MCF 10A (cell line): Measurements from ENCODE around the gene PARM1. TPM values are rescaled to one million over a fixed set of nuclear protein-coding genes. Genes with fewer than 3 reads are reported as not detected.

Experiments
- BruUV-seq: library from RNA; stranded (reverse); fragments of 400-500 nt; replicated peaks from 2 replicates; lab custom pipeline; 2021; lab: Mats Ljungman, UMichigan
- CTCF ChIA-PET: fragments of 300-600 bp; sonication (Branson Sonifier 250); formaldehyde crosslinking; extraction: SDS; loops from one replicate; lab custom pipeline; 2021; ENCODE audit warnings: antibody characterized with exemption, inconsistent platforms; lab: Yijun Ruan, JAX
- POLR2A ChIA-PET: fragments of 300-600, 350-650 bp; sonication (Branson Sonifier 250); formaldehyde crosslinking; extraction: SDS; loops from one replicate; lab custom pipeline; 2020; ENCODE audit warnings: antibody characterized with exemption, inconsistent platforms; lab: Yijun Ruan, JAX
- DNase-seq: peaks from one replicate; pipeline ENCODE4 v3.0.0-alpha.2; 2018; ENCODE audit not compliant: unreplicated experiment
- H3K27ac Mint-ChIP-seq: one replicate; pipeline ENCODE4 v1.8.0; 2022; ENCODE audit warnings: mild to moderate bottlenecking, low read depth, mixed read lengths; ENCODE audit not compliant: unreplicated experiment
- H3K27me3 Mint-ChIP-seq: one replicate; pipeline ENCODE4 v1.8.0; 2022; ENCODE audit warnings: mixed read lengths; ENCODE audit not compliant: insufficient read depth, unreplicated experiment
- H3K36me3 Mint-ChIP-seq: one replicate; pipeline ENCODE4 v1.8.0; 2022; ENCODE audit warnings: mild to moderate bottlenecking, moderate library complexity, mixed read lengths; ENCODE audit not compliant: insufficient read depth, unreplicated experiment
- H3K4me1 Mint-ChIP-seq: one replicate; pipeline ENCODE4 v1.8.0; 2022; ENCODE audit warnings: mixed read lengths; ENCODE audit not compliant: insufficient read depth, unreplicated experiment
- H3K4me3 Mint-ChIP-seq: one replicate; pipeline ENCODE4 v1.8.0; 2022; ENCODE audit warnings: mild to moderate bottlenecking, moderate library complexity, mixed read lengths; ENCODE audit not compliant: unreplicated experiment
- H3K9me3 Mint-ChIP-seq: one replicate; pipeline ENCODE4 v1.8.0; 2022; ENCODE audit warnings: mixed read lengths; ENCODE audit not compliant: unreplicated experiment
- intact Hi-C: fragments of 100-400 bp; cut with micrococcal nuclease; formaldehyde crosslinking; loops from 2 replicates; pipeline ENCODE4 v1.14.1; 2022
- total RNA-seq: library from RNA; stranded (reverse); gene quantifications from 2 replicates; pipeline ENCODE4 v1.2.3, GENCODE V29; 2022
- TF ChIP-seq, protein P1 (sequence below): fragments of 200-600 bp; IDR thresholded peaks from one replicate; pipeline ENCODE4 v1.8.0; 2022; ENCODE audit warnings: antibody characterized with exemption, mild to moderate bottlenecking; ENCODE audit not compliant: unreplicated experiment

PARM1 gene
- total RNA-seq, 1 experiment from 2014 or later, result 0.58 TPM

GRCh38 chr4:75040703-75041102, 107.8 kb downstream of the PARM1 start:
- DNase-seq, result peak; percentile 32
- intact Hi-C loops, result no loop called here
- Mint-ChIP-seq H3K4me3 (no peak overlapping the region), H3K4me1 (peaks cover 7% of the 10 kb centered on the region), H3K9me3 (peaks cover 7% of the 10 kb centered on the region), H3K36me3 (peaks cover 6% of the 10 kb centered on the region), H3K27me3 (no peaks in the 10 kb centered on the region), H3K27ac (no peak overlapping the region)
- TF ChIP-seq, protein P1, sequence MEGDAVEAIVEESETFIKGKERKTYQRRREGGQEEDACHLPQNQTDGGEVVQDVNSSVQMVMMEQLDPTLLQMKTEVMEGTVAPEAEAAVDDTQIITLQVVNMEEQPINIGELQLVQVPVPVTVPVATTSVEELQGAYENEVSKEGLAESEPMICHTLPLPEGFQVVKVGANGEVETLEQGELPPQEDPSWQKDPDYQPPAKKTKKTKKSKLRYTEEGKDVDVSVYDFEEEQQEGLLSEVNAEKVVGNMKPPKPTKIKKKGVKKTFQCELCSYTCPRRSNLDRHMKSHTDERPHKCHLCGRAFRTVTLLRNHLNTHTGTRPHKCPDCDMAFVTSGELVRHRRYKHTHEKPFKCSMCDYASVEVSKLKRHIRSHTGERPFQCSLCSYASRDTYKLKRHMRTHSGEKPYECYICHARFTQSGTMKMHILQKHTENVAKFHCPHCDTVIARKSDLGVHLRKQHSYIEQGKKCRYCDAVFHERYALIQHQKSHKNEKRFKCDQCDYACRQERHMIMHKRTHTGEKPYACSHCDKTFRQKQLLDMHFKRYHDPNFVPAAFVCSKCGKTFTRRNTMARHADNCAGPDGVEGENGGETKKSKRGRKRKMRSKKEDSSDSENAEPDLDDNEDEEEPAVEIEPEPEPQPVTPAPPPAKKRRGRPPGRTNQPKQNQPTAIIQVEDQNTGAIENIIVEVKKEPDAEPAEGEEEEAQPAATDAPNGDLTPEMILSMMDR, result no peak
- ChIA-PET CTCF (interaction anchor here (0.8 kb wide), 1 partner anchor 43 kb away, joined by 3 read pairs; no protein-coding TSS in a partner anchor), POLR2A (no interaction called here)
- no TSS peak for BruUV-seq

- TF ChIP-seq, protein P1, result no peak
- DNase-seq, result no peak
- peaks cover 6% of the 10 kb centered on the region for H3K36me3 Mint-ChIP-seq
- ChIA-PET CTCF (no interaction called here), POLR2A (no interaction called here)
- H3K9me3 Mint-ChIP-seq, result peaks cover 7% of the 10 kb centered on the region
- no peaks in the 10 kb centered on the region for H3K27me3 Mint-ChIP-seq
- no peak overlapping the region for H3K27ac Mint-ChIP-seq
- intact Hi-C loops, result no loop called here
- no TSS peak for BruUV-seq
- H3K4me3 Mint-ChIP-seq, result no peak overlapping the region
- peaks cover 7% of the 10 kb centered on the region for H3K4me1 Mint-ChIP-seq
Measured at GRCh38 chr4:75042601-75043208, 109.8 kb downstream of the PARM1 start.

DNA sequence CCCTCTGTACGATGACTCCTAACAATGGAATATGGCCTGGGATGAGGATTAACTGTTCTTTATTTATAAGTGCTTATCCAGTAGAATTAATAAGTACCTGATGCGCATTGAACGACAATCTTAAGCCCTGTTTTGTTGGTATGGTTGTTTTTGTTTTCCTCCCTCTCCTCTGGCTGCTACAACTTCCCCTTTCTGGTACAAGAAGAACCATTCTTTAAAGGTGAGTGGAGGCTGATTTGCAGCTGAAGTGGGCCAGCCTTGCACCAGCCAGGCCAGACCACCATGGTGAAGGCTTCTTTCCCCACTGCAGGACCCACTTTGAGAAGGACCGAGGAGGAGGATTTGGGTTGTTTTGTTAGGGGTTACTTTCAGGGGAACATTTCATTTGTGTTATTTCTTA, 113.3 kb downstream of the PARM1 start:
- Mint-ChIP-seq H3K4me3 (no peak overlapping the region), H3K36me3 (no peaks in the 10 kb centered on the region), H3K27ac (no peak overlapping the region), H3K9me3 (peaks cover 7% of the 10 kb centered on the region), H3K27me3 (no peaks in the 10 kb centered on the region), H3K4me1 (no peaks in the 10 kb centered on the region)
- POLR2A ChIA-PET, result interaction anchor here (0.6 kb wide), 1 partner anchor 481 kb away, joined by 3 read pairs; no protein-coding TSS in a partner anchor
- no TSS peak for BruUV-seq
- DNase-seq, result no peak
- CTCF ChIA-PET, result interaction anchor here (0.8 kb wide), 1 partner anchor 75 kb away, joined by 6 read pairs; no protein-coding TSS in a partner anchor
- intact Hi-C loops, result no loop called here
- TF ChIP-seq, protein P1, result no peak

DNA sequence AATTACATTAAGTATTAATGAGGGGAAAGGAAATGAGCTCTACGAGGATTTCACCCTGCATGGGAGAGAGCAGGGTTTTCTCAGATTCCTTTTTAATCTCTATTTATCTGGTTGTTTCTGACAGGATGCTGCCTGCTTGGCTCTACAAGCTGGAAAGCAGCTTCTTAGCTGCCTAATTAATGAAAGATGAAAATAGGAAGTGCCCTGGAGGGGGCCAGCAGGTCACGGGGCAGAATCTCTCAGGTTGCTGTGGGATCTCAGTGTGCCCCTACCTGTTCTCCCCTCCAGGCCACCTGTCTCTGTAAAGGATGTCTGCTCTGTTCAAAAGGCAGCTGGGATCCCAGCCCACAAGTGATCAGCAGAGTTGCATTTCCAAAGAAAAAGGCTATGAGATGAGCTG, 113.7 kb downstream of the PARM1 start:
- H3K27ac Mint-ChIP-seq, result no peak overlapping the region
- CTCF ChIA-PET, result interaction anchor here (0.8 kb wide), 1 partner anchor 75 kb away, joined by 6 read pairs; no protein-coding TSS in a partner anchor

More for the DNA sequence above, 113.7 kb downstream of the PARM1 start:
- TF ChIP-seq, protein P1, result no peak
- DNase-seq, result no peak
- H3K36me3 Mint-ChIP-seq, result no peaks in the 10 kb centered on the region
- intact Hi-C loops, result no loop called here
- H3K4me3 Mint-ChIP-seq, result no peak overlapping the region
- H3K27me3 Mint-ChIP-seq, result no peaks in the 10 kb centered on the region
- H3K4me1 Mint-ChIP-seq, result no peaks in the 10 kb centered on the region
- H3K9me3 Mint-ChIP-seq, result peaks cover 7% of the 10 kb centered on the region
- BruUV-seq, result no TSS peak
- POLR2A ChIA-PET, result interaction anchor here (0.6 kb wide), 1 partner anchor 481 kb away, joined by 3 read pairs; no protein-coding TSS in a partner anchor
